CD4-positive, alpha-beta T cell treated with Interleukin-15 for 1 hour (primary cell): ENCODE measurements around the gene C13orf42.

Experiments
- DNase-seq: peaks from one replicate; pipeline ENCODE4 v3.0.0-alpha.2; 2020

C13orf42 gene

GRCh38 chr13:51063909-51064308, 47.2 kb downstream of the C13orf42 start:
- no peak for DNase-seq

GRCh38 chr13:51058461-51059167, 52.5 kb downstream of the C13orf42 start:
- no peak for DNase-seq

- DNase-seq: no peak
Observed at GRCh38 chr13:51057906-51058305, 53.2 kb downstream of the C13orf42 start.

- DNase-seq: no peak
Observed at GRCh38 chr13:51057001-51057400, 54.1 kb downstream of the C13orf42 start.

- no peak for DNase-seq
Observed at GRCh38 chr13:51052581-51052980, 58.5 kb downstream of the C13orf42 start.

- no peak for DNase-seq
Observed at GRCh38 chr13:51050021-51050830, 60.8 kb downstream of the C13orf42 start.

- DNase-seq: no peak
Observed at GRCh38 chr13:51048616-51049015, 62.5 kb downstream of the C13orf42 start.

GRCh38 chr13:51048166-51048461, 63.0 kb downstream of the C13orf42 start:
- DNase-seq: no peak

GRCh38 chr13:51047434-51048165, 63.5 kb downstream of the C13orf42 start:
- DNase-seq: no peak

- DNase-seq: no peak
Observed at GRCh38 chr13:51045451-51045850, 65.6 kb downstream of the C13orf42 start.

- no peak for DNase-seq
Observed at GRCh38 chr13:51044023-51044665, 66.9 kb downstream of the C13orf42 start.

- no peak for DNase-seq
Observed at GRCh38 chr13:51043310-51043709, 67.8 kb downstream of the C13orf42 start.

- no peak for DNase-seq
Observed at GRCh38 chr13:51041710-51042109, 69.4 kb downstream of the C13orf42 start.

GRCh38 chr13:51041126-51041525, 69.9 kb downstream of the C13orf42 start:
- no peak for DNase-seq

- DNase-seq: no peak
Observed at GRCh38 chr13:51040431-51040830, 70.6 kb downstream of the C13orf42 start.

GRCh38 chr13:51036418-51036817, 74.7 kb downstream of the C13orf42 start:
- no peak for DNase-seq

- no peak for DNase-seq
Observed at GRCh38 chr13:51035978-51036377, 75.1 kb downstream of the C13orf42 start.

- no peak for DNase-seq
Observed at GRCh38 chr13:51035469-51035868, 75.6 kb downstream of the C13orf42 start.

- DNase-seq: no peak
Observed at GRCh38 chr13:51034906-51035305, 76.2 kb downstream of the C13orf42 start.

- DNase-seq: no peak
Observed at GRCh38 chr13:51033421-51034185, 77.5 kb downstream of the C13orf42 start.

GRCh38 chr13:51032831-51033230, 78.2 kb downstream of the C13orf42 start:
- DNase-seq: no peak
